GM15510 (cell line): ENCODE measurements around the gene GRHPR.

Source experiments
- POLR2A ChIP-seq: IDR thresholded peaks from 3 replicates; pipeline ENCODE4 v1.6.1; 2011; ENCODE audit warnings: borderline replicate concordance; ENCODE audit not compliant: insufficient read length; ENCODE audit errors: extremely low read depth

Gene GRHPR

DNA sequence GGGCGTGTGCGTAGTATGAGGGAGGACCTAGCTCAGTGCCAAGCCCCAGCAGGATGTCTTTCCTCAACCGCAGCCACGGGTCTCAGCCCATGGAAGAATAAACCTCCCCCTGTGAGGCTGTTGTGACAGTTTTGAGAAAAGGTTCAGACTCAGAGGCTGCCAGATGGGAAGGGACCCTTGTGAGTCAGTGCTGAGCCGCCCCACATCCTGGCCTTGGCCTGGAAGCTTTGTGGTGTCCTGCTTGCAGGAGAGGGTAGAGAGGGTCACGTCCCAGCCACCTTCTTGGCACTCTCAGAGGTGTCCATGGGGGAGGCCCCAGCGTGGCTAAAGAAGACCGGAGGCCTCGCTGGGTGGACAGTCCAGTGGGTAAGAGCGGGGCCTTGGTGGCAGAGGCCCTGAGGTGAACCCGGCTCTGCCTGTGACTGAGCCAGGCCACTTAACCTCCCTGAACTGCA, 2.8 kb downstream of the GRHPR start:
- TF ChIP-seq POLR2A, result no peak

- TF ChIP-seq POLR2A, result no peak
Observed at GRCh38 chr9:37426846-37427245, 4.3 kb downstream of the GRHPR start.

DNA sequence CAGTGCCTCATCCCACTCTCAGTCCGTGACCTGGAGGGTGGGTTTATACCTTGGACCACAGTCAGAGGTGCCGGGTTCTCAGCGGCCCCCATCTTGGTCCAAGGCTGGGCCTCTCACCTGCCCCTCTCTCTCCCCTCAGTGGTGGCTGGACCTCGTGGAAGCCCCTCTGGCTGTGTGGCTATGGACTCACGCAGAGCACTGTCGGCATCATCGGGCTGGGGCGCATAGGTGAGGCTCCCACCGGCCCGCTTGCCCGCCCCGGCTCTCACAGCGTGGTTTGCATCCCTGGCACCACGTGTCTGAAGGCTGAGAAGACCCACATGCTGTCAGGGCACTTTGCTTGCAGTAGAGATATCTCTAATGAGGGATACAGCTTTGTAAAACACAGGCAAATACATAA, 5.8 kb downstream of the GRHPR start:
- TF ChIP-seq POLR2A, result no peak

DNA sequence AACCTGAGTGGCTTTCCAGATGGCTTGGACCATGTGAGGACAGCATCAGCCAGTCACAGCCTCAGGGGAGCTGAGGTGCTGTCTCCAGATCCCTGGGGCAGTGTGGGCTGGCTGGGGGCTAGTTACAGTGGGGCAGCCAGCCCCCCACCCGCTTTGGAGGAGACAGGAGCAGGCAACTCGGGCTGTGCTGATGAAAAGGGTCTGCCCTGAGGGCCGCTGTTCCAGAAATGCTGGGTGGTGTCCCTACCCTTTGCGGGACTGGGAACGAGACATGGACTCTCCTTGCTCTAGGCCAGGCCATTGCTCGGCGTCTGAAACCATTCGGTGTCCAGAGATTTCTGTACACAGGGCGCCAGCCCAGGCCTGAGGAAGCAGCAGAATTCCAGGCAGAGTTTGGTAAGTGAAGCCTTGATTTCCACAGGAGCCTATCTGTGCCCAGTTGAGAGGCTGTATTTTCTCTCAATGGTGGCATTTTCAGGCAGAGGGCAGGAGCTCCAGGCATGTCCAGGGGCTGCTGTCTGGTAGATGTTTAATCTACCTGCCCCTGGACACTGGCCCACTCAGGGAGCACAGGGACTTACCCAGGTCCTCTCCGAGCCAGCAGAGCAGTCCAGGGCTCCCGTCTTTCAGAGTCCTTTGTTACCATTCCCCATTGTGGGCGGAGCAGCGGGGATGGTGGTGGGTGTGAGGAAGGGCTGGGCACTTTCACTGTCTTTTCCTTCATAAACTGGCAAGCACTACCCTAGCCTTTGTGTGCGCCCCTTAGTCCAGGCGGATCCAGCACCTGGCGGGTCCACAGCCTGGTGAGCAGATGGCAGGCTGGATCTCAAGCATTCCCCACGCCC, 7.2 kb downstream of the GRHPR start:
- no peak for TF ChIP-seq POLR2A

GRCh38 chr9:37430841-37431597, 8.5 kb downstream of the GRHPR start:
- TF ChIP-seq POLR2A, result no peak

- no peak for TF ChIP-seq POLR2A
Observed at GRCh38 chr9:37432020-37432419, 9.5 kb downstream of the GRHPR start.

- no peak for TF ChIP-seq POLR2A
Observed at GRCh38 chr9:37433867-37434371, 11.4 kb downstream of the GRHPR start.

DNA sequence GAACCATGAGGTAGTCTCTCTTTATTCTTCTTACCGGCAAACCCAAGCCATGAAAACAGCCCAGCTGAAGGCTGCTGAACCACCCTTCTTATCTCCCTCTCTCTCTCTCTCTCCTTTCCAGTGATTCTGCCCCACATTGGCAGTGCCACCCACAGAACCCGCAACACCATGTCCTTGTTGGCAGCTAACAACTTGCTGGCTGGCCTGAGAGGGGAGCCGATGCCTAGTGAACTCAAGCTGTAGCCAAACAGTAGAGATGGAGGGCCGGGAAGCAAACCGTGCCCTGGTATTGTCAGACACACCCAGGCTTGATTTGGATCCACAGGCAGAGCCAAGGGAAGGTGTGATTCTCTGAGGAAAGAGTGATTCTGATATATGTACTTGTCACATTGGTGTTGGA, 14.0 kb downstream of the GRHPR start:
- TF ChIP-seq POLR2A, result no peak

GRCh38 chr9:37437010-37437409, 14.5 kb downstream of the GRHPR start:
- TF ChIP-seq POLR2A, result no peak

- no peak for TF ChIP-seq POLR2A
Observed at GRCh38 chr9:37437621-37438020, 15.1 kb downstream of the GRHPR start.

- no peak for TF ChIP-seq POLR2A
Observed at GRCh38 chr9:37438359-37438758, 15.9 kb downstream of the GRHPR start.

- no peak for TF ChIP-seq POLR2A
Observed at GRCh38 chr9:37441776-37442370, 19.4 kb downstream of the GRHPR start.

DNA sequence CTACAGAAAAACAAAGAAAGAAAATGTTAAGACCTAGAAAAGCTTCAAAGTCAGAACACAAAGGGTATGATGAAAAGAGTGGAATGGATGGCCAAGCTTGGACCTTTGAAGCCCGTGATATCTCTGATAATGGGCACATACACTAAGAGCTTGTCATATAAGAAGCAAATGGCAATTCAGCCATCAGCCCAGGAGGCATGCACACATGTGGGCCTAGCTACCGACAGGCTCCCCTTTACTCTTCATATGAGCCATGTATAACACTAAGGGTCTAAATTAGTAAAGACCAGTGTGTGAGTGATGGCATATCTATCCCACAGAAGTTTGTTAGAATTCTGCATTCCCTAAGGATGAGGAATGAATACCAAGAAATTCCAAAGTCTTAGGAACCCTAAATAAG, 20.1 kb downstream of the GRHPR start:
- TF ChIP-seq POLR2A, result no peak

DNA sequence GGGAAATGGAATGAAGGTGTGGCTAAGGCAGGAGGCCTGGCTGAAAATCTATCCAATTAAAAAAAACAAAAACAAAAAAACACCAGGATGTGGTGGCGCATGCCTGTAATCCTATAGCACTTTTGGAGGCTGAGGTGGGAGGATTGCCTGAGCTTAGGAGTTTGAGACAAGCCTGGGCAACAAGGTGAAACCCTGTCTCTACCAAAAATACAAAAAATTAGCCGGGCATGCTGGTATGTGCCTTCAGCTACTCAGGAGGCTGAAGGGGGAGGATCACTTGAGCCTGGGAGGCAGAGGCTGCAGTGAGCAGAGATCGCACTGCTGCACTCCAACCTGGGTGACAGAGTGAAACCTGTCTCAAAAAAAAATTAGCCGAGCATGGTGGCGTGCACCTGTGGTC, 21.1 kb downstream of the GRHPR start:
- TF ChIP-seq POLR2A, result no peak

DNA sequence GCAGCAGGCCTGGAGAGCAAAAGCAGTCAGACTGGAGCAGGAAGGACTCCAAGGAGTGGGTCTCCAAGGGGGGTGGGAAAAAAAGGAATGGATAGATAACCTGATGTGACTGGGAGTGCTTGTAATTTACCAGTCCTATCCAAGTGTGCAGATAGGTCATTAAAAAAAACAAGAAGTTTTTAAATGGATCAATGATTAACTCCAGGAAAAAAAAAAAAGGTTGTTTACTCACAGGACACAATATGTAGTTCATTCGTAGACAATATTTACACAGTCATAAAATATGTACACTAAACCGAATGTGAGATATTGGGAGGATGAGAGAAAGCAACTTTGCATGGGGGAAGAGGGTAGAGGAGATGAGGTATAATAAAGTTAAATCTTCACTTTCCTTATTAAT, 22.4 kb downstream of the GRHPR start:
- no peak for TF ChIP-seq POLR2A
